Germinal center (tissue), 1 donor: Measurements from ENCODE around the gene SLCO4A1.

Experiments
- DNase-seq: peaks from one replicate; pipeline ENCODE4 v3.0.0; 2012; ENCODE audit warnings: mixed read lengths, low spot score

SLCO4A1 gene, protein sequence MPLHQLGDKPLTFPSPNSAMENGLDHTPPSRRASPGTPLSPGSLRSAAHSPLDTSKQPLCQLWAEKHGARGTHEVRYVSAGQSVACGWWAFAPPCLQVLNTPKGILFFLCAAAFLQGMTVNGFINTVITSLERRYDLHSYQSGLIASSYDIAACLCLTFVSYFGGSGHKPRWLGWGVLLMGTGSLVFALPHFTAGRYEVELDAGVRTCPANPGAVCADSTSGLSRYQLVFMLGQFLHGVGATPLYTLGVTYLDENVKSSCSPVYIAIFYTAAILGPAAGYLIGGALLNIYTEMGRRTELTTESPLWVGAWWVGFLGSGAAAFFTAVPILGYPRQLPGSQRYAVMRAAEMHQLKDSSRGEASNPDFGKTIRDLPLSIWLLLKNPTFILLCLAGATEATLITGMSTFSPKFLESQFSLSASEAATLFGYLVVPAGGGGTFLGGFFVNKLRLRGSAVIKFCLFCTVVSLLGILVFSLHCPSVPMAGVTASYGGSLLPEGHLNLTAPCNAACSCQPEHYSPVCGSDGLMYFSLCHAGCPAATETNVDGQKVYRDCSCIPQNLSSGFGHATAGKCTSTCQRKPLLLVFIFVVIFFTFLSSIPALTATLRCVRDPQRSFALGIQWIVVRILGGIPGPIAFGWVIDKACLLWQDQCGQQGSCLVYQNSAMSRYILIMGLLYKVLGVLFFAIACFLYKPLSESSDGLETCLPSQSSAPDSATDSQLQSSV

DNA sequence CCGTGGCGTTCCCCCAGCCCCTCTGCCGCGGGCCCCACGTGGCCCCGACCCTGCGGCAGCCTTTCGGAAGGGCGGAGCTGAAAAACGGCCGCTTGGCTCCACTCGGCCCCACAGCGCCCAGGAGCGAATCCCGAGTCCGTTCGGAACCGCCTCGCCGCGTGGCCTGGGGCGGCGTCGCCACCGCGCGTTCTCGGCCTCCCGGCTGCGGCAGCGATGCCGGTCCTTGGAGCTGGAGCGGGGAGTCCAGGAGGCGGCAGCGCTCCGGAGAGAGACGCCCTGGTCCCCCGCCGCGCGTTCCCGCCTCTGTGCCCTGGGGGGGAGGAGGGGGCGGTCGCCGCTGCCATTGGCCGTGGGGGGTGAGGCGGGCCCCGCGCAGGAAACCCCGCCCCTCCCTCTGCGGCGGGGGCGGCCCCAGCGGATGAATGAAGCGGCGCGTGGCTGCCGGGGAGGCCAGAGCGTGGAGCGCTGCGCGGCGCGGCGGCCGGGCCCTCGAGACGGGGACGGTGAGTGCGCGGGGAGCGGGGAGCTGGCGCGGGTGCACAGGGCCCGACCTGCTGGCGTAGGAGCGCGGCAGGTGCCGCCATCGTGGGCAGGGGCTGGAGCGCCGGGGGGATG lies at the start of gene SLCO4A1:
SLCO4A1 (plus strand) TSS at position 453 of the 615 bp plus-strand sequence. CDS start 13,952 bp downstream, outside the sequence.
- peak; percentile 90 for DNase-seq

DNA sequence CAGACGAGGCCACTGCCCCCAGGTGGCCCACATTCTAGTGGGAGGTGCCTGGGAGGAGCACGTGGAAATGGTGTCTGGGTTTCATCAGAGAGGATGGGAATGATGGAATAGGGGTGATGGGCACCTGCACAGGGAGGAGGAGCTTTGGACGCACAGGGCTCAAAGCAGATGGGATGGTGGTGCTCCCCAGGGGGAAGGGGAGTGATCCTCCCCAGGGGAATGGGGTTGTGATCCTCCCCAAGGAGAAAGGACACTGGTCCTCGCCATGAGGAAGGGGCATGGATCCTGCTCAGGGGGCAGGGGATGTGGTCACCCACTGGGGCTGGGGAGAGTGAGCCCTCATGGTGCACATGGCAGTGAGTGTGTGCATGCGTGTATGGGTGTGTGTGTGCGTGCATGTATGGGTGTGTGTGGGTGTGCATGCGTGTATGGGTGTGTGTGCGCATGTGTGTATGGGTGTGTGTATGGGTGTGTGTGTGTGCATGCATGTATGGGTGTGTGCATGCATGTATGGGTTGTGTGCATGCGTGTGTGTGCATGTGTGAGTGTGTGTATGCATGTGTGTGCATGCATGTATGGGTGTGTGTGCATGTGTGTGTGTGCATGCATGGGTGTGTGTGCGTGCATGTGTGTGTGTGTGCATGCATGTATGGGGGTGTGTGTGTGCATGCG lies 49.7 kb upstream of the SLCO4A1 start:
- DNase-seq = no peak

DNA sequence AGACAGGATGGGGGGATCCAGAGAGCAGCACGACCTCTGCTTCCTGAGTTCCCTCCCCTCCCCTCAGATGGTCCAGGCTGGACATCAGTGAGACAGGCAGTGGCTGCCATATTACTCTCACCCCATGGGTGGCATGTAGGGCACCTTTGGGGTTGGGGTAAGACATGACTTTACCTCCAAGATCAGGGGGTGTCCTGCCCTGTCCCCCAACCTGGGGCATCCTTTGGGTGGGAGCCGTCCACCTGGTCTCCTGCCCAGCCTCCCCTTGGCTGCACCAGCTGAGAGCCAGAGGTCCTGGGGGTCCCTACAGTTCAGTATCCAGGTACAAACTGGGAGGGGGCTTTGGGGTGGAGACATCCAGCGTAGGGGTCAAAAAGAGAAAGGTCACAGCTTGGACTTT lies 48.7 kb upstream of the SLCO4A1 start:
- DNase-seq = no peak

DNA sequence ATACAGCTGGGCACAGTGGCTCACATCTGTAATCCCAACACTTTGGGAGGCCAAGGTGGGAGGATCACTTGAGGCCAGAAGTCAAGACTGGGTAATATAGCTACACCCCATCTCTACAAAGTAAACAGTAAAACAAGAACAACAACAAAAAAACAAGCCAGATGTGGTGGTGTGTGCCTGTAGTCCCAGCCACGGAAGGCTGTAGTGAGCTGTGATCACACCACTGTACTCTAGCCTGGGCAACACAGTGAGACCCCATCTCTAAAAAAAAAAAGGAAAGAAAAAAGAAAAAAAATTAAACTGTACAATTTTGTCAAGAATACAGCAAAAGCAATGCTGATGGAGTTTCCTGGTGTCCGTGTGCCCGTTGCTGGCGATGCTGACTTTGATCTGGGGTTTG lies 47.2 kb upstream of the SLCO4A1 start:
- no peak for DNase-seq

DNA sequence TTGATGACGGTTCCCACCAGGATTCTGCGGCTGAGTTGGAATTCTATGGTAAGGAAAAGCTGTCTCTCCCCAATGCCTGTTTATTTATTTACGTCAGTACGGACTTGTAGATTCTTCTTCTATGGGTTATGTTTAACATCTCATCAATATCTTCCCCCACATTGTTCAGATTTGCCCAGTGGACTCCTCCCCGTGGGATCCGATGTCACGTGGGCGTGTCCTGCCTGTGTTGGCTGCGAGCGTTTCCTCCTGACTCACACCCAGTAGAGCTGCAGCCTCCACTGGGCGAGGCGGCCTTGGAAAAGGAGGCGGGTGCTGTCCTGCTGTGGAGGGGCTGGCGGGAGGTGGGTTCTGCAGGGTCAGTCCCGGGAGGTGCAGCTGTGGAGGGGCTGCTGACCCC lies 46.8 kb upstream of the SLCO4A1 start:
- DNase-seq = no peak

DNA sequence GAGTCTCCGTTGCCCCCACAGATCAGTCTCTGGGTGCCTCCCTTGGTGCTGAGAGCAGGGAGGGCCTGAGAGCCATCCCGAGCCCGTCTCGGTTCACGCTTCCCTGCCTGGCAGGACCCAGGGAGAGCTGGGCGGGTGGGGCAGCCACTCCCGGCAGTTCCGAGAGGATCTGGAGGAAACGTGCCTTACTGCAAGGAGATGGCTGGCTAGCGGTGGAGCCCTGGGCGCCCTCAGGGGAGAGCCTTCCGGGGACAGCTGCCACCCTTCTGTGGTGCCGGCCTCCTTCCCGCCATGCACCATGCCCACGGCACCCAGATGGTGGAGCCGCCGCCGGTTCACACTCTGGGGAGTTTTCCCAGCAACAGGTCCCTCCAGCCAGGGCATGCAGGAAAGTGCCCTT lies 45.8 kb upstream of the SLCO4A1 start:
- no peak for DNase-seq

DNA sequence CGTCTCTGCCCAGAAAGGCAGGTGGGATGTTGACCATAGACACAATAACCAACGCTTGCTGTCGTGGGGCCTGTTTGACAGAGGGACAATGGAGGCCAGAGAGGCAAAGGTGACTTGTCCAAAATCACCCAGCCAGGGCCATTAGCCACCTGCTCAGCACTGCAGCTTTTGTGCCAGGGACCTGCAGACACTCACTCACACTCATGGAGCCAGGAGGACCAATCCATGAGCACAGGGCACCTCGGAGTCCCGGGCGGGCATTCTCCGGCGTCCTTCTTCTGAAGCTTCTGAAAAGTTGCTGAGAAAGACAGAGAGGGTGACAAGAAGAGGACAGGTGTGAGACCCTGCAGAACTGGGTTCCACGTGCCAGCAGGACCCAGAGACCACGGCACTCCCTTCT lies 45.4 kb upstream of the SLCO4A1 start:
- no peak for DNase-seq

DNA sequence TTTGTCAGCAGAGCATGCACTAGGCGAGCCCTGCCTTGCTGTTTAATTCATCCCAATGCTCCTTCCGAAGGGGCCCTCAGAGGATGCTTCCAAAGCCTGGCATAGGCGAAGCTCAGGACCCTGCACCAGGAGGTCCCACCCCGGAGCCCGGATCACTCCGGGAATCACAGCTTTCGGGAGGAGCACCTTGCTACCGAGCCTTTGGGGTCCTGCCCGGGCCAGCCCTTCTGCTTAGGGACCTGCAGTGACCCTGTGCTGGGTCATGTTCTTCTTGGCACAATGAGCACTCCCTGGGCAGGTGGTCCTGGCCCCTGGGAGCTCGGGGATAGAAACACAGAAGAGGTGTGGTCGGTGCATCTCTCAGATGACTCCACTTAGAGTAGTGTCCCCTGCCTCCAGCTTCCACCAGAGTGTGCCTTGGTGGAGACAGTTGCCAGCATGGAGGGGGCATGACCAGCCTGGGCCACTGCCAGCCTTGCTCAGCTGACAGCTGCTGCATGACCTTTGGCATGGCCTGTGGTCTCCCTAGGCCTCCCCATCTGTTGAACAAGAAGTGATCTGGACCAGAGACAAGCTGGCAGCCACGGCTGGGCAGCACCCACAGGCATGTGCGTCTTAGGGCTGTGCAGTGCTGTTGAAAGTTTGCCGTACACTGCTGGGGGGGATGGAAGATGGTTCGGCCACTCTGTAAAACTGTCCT lies 44.7 kb upstream of the SLCO4A1 start:
- DNase-seq = no peak

DNA sequence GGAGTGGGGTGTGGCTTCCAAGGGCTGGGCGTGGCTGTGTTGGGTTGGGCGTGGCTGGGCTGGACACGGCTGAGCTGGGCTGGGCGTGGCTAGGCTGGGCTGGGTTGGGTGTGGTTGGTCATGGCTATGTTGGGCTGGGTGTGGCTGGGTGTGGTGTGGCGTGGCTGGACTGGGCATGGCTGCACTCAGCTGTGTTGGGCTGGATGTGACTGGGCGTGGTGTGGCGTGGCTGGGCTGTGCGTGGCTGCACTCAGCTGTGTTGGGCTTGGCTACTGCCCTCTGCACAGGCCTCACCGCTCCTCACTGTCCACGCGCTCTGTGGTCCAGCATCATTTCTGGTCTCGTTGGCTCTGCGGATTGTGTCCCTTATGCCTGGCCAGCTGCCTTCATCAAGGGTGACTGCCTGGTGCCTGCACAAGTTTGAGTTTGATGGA lies 43.5 kb upstream of the SLCO4A1 start:
- peak; percentile 66 for DNase-seq

DNA sequence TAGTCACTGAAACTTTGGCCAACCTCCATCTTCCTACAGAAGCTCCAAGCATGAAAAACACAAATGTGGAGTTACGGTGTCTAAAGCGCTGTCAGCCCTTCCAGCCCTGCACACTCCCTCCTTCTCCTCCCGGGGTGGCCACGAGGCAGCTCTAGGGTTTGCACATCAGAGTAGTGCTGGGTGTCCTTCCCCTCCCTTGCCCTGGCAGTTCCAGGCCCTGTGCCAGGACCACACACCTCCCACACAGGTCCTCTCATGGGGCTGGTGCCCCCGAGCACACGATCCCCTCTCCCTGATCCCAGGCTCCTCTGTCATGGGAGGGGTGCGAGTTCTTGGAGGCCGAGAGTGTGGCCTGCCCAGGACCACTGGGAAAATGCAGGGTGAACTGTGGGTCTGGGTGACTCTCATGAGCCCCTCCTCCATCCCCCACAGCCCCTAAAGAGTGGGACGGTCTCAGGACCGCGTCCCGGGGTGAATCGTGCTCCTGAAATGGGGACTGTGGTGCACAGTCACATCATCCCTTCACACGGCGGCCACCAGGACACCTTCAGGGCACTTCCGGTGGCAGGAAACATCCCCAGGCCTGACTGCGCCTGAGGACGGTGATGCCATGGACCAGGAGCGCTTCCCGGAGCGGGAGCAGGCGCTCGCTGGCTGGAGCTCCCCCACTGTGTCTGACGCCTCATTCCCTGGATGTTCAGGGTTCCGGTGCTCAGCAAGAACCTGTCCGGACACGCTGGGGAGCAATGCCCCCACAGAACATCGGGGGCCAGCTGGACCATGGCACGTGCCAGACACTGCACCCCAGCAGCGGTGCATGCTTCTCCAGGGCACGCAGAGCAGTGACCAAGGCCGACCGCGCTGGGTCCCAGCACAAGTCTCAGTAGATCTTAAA lies 42.8 kb upstream of the SLCO4A1 start:
- no peak for DNase-seq

DNA sequence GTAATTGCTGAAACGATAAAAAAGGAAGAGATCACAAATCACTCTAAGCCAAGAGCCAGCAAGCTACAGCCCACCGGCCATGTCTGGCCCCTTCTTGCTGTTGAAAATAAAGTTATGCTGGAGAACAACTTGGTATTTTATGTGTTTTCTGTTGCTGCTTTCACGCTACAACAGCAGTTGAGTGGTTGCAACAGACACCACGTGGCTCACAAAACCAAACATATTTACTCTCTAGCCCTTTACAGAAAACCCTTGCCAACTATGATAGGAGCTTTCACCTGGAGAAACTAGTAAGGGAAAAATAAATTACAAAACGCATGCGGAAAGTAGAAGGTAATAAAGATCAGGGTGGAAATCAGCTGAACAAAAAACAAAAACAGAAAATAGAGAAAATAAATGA lies 41.1 kb upstream of the SLCO4A1 start:
- no peak for DNase-seq

DNA sequence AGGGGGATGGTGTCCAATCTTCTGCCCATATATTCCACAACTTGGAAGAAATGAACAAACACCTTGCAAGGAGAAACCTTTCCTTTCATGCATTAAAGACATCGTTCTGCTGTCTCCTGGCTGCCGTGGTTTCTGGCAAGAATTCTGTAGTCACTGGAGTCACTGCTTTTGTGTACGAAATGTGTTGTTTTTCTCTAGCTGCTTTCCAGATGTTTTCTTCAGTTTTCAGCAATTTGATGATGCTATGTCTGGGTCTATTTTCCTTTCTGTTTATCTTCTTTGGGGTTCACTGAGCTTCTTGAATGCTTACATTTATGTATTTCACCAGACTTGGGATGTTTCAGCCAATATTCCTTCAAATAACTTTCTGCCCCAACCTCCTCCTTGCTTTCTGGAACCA lies 40.6 kb upstream of the SLCO4A1 start:
- DNase-seq = no peak

DNA sequence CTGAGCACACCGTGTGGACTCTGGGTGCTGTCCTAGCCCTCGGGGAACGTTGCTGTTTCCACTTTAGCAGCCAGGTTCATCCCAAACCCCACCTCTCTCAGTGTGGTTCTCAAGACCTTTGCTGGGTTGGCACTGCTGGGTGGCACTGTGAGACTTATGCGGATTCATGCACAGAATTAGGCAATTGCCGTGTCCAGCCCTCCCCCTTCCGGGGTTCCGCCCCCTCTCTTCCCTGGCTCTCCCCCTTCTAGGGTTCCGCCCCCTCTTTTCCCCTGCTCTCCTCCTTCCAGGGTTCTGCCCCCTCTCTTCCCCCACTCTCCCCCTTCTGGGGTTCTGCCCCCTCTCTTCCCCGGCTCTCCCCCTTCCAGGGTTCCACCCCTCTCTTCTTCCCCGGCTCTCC lies 39.8 kb upstream of the SLCO4A1 start:
- DNase-seq = no peak

DNA sequence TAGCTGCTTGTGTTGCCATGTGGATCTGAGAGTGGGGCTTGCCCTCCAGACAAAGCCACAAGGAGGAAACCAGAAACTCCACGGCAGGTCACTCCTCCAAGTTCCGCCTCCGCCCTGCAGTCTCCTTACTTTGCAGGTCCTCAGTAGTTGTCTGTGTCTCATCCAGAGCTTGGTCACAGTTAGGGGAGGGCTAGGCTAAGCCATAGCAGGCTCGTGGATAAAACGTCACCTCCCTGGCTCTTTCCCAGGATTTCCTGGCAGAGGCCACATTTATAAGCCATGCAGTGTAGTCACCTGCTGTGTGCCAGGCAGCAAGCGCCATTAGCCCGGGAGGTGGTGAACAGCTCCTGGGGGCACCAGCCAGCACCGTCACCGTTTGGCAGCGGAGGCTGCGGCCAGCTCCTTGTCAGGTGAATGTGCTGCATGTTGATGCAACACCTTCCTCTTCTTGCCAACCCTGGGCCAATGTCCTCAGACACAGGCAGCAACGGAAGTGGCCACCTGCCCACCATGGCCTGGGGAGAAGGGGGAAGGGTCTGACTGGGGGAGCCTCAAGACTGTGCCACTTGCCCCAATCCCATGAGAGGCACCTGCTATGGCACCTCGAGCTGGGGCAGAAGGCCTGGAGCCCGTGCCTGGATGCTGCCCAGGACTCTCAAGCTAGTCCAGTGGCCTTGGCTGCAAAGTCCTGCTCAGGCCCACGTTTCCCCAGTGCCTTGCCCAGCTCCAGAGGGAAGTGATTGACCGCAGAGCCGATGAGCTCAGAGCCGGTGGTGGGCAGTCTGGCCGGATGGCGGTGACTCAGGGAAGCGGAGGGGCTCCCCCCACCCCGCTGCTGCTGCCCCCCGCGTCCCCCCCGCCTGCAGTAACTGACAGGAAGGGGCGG lies 39.0 kb upstream of the SLCO4A1 start:
- DNase-seq = peak; percentile 25

DNA sequence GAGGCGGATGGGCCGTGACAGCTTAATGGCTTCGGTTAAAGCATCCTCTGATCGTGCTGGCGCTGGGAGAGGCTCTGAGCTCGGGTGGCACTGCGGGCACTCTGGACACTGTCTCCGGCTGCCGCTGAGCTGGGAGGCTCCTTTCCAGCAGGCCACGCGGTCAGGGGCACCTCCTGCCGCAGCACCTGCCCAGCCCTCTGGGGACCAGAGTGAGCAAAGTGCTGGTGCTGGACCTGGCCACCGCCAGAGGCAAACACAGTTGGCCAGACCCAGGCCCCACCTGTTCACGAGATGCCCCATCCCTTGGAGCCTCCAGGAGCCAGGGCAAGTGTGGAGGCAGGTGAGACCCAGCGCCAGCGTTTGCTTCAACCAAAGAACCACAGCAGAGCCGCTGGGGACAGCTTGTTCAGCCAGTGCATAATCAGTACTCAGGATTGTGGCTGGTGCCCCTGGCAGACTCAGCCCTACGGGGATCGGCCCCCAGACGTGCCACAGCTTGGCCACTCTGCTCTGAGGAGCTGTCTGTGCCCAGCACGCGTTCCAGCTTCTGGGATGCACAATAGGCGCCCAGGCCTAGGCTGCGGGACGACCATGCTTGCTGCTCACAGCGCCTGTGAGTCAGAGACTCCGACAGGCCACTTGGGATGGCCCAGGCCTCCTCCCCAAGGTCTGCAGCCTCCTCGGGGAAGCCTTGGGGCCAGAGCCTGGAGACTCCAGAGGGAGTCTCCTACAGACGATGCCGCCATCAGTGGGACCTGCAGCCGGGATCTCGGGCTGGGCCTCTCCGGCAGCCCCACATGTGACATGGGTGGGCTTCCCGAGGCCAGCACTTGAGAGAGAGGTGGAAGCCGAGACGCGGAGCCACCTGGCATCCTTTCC lies 38.2 kb upstream of the SLCO4A1 start:
- DNase-seq = no peak

DNA sequence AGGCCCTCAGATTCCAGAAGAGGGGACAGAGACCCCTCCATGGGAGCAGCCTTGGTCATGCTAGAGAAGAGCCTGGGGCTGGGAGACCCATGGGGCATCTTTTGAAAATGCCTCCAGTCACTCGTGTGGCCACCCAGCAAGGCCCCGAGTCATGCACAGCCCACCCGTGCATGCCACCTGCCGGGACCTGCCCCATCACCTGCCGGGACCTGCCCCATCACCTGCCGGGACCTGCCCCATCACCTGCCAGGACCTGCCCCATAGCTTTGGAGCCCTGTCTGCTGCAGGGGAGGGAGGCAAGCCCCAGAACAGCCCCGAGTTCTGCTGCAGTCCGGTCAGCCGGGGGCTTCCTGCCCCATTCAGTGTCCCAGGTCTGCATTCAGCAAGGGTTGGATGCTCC lies 37.5 kb upstream of the SLCO4A1 start:
- no peak for DNase-seq

DNA sequence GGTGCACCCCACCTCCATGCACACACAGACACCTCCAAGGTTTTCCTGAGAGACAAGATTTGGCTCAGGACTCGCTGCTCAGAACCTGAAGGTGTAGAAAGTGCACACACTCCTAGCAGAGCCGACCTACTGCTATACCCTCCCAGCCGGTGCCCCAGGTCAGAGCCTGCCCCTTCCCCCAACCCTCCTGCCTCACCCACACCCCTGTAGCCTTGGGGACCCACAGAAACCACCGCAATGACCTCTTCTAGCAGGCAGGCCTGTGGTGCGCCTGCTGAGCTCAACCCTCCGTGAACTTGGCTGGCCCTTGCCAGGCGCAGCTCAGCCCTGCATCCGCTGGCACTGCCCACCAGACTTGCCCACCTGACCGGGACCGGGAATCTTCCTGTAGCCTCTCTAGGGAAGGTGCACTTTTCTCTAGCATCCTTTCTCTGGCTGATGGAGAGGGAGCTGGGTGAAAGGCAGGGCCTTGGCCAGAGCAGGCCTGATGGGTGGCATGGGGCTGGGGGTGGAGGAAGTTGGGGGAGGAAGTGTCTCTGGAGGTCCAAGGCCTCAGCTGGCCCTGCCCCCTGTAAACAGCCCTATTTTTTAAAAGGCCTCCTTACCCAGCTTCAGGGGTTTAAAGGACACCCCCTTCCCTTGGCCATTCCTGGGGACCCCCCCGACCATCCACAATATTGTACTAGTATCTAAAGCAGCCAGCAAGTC lies 36.9 kb upstream of the SLCO4A1 start:
- peak; percentile 45 for DNase-seq

DNA sequence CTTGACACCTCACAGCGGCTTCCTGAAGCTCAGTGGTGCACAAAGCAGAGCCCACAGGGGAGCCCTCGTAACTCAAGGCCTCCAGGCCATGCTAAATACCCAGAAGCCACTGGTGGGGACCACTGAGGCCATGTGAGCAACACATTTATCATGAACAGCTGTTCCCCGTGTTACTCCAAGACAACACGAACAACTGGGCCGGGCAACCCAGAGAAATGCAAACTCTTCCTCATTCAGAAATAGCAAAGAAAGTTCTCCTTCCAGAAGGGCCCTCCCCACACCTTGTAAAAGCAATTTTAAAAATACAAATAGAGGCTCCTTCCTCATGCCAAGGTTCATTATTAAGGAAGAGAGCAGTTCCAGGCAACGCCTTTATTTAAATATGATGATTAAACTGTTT lies 36.3 kb upstream of the SLCO4A1 start:
- peak; percentile 71 for DNase-seq
